GM10266 (cell line): ENCODE measurements around the gene TFB2M.

Experiments
- DNase-seq: peaks from one replicate; pipeline ENCODE4 v3.0.0; 2012; ENCODE audit errors: extremely low spot score
- TF ChIP-seq, protein P1 (sequence below): IDR thresholded peaks from 2 replicates; pipeline ENCODE4 v1.5.1; 2012; ENCODE audit warnings: mild to moderate bottlenecking, low read depth; ENCODE audit not compliant: control insufficient read depth, insufficient read depth; ENCODE audit errors: missing control alignments

TFB2M gene

GRCh38 chr1:246552110-246552509, 14.0 kb downstream of the TFB2M start:
- DNase-seq = no peak
- TF ChIP-seq, protein P1, sequence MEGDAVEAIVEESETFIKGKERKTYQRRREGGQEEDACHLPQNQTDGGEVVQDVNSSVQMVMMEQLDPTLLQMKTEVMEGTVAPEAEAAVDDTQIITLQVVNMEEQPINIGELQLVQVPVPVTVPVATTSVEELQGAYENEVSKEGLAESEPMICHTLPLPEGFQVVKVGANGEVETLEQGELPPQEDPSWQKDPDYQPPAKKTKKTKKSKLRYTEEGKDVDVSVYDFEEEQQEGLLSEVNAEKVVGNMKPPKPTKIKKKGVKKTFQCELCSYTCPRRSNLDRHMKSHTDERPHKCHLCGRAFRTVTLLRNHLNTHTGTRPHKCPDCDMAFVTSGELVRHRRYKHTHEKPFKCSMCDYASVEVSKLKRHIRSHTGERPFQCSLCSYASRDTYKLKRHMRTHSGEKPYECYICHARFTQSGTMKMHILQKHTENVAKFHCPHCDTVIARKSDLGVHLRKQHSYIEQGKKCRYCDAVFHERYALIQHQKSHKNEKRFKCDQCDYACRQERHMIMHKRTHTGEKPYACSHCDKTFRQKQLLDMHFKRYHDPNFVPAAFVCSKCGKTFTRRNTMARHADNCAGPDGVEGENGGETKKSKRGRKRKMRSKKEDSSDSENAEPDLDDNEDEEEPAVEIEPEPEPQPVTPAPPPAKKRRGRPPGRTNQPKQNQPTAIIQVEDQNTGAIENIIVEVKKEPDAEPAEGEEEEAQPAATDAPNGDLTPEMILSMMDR = no peak

- TF ChIP-seq, protein P1 = no peak
- no peak for DNase-seq
Observed at GRCh38 chr1:246550402-246550801, 15.7 kb downstream of the TFB2M start.

DNA sequence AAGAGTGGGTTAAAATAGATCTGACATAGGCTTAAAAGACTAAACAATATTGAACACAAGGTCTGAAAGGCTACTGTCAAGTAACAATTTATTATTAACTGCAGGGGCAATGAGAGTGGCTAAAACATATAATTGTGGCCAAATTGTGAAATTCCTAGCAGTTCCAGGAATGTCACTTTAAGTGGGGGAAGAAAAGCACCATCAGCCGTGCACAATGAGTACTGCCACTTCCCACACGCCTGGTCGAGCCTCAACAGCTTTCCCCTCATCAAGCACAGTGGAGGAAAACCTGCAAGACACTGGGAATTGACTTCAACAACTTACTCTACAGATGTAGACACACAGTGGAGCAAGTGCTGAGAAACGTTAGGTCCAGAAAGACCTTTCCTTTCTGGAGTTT, 16.4 kb downstream of the TFB2M start:
- no peak for DNase-seq
- TF ChIP-seq, protein P1 = no peak

GRCh38 chr1:246544001-246544400, 22.1 kb downstream of the TFB2M start:
- no peak for DNase-seq

DNA sequence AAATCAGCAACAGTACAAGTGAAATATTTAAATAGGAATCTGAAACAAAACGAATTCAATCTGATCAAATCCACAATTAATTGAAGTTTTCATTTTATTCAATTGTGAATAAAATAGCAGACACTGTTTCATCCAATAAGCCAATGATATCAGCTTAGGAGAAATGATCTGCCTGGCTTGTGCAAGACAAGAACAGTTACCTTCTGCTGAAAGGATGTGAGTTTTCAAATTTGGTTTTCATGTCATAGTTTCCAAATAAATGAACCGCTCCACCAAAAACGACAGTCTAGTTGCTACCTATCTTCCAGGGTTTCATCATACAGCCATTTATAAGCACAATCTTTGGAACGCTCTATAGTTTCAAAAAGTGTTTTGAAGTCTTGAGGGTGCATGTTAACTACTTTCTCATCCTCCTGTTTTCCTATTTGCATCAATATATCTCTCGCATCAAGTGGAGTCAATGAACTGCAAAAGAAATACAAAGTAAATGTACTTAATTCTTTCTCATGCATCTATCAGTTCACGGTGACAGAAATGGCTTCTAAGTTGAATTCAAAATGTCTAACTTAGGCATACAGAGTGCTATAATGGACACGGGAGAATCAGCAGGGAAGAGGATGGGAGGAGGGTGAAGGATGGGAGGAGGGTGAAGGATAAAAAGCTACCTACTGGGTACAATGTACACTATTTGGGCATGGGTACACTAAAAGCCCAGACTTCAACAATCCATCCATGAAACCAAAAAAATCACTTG, 25.1 kb downstream of the TFB2M start:
- no peak for DNase-seq
- TF ChIP-seq, protein P1 = no peak

More at GRCh38 chr1:246544001-246544400, 22.1 kb downstream of the TFB2M start:
- TF ChIP-seq, protein P1 = no peak

DNA sequence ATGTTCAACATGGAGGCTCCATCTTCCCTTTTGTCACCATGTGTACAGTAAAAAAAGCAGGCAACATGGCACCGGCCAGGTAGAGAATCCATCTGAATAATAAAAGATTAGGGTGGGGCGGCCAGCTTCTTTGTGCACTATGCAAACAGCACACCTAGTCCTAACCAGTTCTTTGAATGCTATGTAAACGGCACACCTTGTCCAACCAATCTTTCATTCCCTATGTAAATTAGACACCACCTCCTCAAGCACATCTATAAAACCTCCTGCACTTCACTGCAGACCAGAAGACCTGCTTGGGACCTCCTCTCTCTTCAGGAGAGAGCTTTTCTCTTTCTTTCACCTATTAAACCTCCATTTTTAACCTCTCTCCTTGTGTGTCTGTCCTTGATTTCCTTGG, 28.2 kb downstream of the TFB2M start:
- TF ChIP-seq, protein P1 = no peak

DNA sequence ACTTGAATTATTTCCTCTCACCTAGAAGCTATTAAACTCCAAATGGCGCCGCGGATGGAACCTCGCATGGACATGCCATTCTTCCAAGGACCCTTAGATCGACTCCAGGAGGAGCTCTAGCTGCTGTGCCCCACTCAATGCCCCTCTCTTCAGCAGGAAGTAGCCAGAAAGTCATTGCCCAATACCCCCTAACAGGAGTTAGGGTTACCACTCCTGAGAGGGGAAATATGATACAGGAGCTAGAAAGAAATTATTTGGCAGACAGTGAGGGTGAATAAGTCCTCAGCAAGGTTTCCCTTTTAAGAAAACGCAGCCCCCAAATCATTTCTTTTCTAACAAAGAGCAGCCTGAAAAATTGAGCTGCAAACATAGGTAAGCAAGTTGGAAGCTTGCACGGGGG, 28.6 kb downstream of the TFB2M start:
- TF ChIP-seq, protein P1 = no peak
- no peak for DNase-seq

More for the DNA sequence above, 28.2 kb downstream of the TFB2M start:
- DNase-seq = no peak
